HL-60/S4 treated with phorbol 12-myristate 13-acetate at 8.2 ng/mL for 4 days and 3 days (cell line): ENCODE measurements around the gene SYT1.
"Not testable (repeated sequence)": the region's sequence is repeated elsewhere in the genome, so short reads cannot be mapped to it uniquely, and the experiment has no call there.

Experiments used
- in situ Hi-C: fragments of 300-500 bp; cut with MboI; formaldehyde crosslinking; loops from 2 replicates; pipeline ENCODE4 v1.15.0; 2022; ENCODE audit warnings: low sequenced_read_pairs

The SYT1 gene

DNA sequence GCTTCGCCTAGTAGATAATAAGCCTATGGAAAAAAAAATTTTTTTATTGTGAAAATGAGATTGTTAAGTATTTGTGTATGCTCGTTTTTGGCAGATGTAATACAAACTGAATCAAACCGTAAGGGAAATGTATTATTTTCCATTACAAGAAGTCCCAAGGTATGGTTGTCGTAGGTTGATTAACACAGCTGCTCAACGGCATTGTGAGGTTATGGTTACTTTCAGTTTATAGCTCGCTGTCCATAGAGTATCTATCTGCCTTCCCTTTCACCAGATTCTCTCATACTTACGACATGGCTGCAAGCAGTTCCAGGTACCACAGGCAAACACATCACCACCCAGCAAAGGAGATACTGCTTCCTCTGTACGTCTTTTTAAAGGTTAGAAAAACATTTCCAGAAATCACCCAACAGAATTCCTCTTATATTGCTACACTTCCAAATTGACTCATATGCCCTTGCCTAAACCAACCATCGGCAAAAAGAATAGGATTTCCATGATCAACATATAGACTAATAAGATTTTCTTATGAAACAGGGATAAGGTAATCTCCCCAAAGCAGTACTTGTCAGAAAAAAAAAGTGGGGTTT is 338.6 kb downstream of the SYT1 start:
- in situ Hi-C loops, result no loop called here

DNA sequence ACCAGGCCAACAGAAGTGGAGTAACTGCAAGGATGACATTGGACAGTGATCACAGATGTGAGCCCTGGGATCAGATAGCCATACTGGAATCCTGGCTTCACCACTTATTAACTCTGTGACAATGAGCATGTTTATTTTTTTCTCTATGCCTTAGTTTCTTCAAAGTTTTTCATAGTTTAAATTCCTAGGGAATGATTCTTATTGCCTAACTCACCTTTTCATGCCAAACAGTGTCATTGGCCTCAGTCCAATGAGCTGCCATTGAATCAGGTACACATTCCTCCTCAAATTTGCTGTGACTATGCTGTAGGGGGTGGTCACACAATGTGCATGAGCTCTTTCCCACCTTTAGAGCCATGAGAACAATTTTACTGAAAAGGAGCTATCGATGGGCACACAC is 342.3 kb downstream of the SYT1 start:
- in situ Hi-C loops, result no loop called here

DNA sequence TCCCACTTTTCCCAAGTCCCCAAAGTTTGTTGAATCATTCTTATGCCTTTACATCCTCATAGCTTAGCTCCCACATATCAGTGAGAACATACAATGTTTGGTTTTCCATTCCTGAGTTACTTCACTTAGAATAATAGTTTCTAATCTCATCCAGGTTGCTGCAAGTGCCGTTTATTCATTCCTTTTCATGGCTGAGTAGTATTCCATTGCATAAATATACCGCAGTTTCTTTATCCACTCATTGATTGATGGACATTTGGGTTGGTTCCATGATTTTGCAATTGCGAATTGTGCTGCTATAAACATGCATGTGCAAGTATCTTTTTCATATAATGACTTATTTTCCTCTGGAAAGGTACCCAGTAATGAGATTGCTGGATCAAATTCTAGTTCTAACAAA is 345.8 kb downstream of the SYT1 start:
- in situ Hi-C loops, result not testable (repeated sequence)

DNA sequence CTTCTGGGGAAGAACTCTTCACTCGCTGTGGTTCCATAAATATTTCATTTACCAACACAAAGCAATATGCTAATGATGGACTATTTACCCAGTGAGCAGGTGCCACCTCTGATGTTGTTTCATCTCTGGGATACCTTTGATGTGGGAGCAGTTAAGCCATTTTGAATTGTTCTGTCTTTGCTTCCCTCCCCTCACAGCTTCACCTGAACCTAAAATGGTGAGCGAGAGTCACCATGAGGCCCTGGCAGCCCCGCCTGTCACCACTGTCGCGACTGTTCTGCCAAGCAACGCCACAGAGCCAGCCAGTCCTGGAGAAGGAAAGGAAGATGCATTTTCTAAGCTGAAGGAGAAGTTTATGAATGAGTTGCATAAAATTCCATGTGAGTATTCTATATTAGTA is 352.7 kb downstream of the SYT1 start:
- in situ Hi-C loops, result no loop called here

- in situ Hi-C loops, result no loop called here
These were observed 358.6 kb downstream of the SYT1 start for GRCh38 chr12:79223210-79223609.

- in situ Hi-C loops, result no loop called here
These were observed 359.2 kb downstream of the SYT1 start for GRCh38 chr12:79223761-79224160.

DNA sequence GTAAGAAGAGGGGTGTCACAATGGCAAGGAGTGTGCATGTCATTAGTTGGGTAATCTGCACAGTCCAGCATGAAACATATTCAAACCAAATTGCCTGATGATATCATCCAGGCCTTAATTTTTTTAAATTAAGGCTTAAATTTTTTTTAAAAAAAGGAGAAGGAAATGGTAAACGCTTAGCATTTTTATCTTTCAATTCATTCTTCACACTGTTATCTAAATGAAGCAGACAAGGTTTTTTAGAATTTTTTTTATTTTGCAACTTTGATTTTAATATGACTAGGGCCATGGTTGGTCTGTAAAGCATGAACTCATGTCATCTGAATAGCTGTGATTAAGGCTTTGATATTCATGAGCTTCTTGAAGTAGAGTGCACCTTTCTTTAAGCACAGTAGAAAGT is 362.5 kb downstream of the SYT1 start:
- in situ Hi-C loops, result no loop called here

DNA sequence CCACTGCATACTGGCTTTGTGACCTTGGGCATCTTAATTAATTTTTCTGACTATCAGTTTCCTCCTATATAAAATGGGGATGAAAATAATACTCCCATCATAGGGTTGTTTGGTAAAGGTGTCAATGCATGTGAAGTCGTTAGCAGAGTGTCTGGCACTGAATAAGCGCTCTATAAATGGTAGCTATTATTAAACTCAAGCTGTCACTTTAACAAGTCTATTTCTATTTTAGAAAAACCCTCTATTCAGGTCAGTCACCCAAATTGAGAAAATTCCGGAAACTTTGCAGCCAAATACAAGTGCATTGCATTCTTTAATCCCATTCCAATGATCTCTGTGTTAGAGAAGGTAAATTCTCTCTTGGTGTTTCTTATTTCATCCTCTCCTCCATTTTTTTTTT is 363.1 kb downstream of the SYT1 start:
- in situ Hi-C loops, result no loop called here

DNA sequence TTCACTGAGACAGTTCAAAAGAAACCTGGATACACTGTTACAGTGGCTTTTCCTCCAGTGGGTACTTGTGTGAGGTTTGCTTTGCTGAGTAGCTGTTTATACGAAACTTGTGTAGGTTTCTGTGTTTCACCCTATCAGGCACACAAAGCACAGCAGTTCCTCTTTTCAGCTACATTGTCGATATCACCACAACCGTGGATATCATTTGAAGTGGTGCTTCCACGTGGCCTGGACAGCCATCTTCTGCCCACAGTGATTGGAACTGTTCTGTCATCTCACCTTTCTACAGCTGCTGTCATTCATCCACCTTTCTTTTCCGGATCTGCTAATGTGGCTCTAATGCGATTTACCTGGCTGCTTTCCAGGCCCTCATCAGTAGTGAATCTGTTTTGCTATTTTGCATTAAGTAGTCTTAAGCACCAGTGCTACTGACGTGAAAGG is 368.8 kb downstream of the SYT1 start:
- in situ Hi-C loops, result no loop called here

- in situ Hi-C loops, result no loop called here
These were observed 372.3 kb downstream of the SYT1 start for GRCh38 chr12:79236920-79237319.

GRCh38 chr12:79238246-79238645 is 373.7 kb downstream of the SYT1 start:
- in situ Hi-C loops, result no loop called here

DNA sequence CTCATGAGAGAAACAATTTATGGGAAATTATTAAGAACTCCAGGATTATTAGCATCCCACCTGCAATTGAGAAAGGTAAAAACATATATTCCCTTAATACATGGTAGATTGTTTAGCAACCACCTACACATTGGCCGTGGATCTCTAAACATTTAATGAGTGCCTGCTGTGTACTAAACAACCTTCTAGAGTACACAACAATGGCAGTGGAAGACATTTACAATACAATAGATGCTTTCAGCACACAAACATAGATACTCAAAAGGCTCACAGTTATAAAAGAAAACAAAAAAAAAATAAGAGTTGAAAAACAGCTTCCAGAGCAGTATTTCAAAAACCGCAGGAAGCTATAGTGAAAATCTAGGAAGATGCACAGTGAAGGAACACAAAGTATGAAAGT is 382.9 kb downstream of the SYT1 start:
- in situ Hi-C loops, result no loop called here

- in situ Hi-C loops, result no loop called here
These were observed 385.6 kb downstream of the SYT1 start for GRCh38 chr12:79250186-79250585.

DNA sequence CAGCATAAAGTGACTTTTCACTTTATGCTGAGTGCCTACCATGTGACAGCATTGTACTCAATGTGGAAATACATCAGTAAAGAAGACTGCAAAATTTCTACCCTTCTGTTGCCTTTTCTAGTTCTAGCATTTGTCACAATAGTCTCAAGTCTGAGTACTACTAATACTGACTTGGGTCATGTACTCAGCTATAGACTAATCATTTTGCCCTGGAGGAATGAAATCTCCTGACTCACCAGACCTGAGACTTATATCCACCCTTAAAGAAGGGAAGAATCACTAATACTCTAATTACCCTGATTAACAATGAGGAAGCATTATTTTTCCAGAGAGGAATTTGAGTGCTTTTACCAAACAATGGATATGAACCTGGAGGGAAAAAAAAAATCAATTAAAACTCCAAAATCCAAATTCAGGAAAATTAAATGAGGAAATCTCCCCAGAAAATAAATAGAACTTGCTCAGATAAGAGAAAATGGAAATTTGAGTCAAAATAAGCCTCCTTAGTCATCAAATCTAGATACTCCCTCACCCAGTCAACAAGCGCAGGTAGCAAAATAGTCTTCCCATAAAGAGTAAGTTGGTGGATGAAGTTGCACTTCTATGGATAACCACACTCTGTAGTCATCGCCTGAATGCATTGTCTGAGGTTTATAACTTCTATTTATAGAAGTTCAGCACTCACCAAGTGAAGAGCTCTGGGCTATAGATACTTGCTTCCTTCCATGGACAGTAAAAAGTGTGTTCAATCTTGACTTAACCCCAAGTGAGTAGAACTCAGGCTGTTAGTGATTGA is 386.6 kb downstream of the SYT1 start:
- in situ Hi-C loops, result no loop called here

GRCh38 chr12:79252358-79253075 is 387.9 kb downstream of the SYT1 start:
- in situ Hi-C loops, result no loop called here

DNA sequence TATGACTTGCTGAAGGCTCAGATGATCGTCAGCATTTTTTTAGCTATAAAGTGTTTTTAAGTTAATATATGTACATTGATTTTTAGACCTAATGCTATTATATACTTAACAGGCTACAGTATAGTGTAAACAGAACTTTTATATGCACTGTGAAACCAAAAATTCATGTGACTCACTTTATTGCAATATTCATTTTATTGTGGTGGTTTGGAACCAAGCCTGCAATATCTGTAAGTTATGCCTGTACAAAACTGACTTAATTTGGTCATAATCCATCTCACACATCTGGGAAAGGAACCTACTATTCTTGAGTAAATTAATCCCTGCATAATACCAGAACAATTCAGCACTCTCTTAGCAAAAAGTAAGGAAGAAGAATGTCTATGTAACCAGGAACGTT is 390.7 kb downstream of the SYT1 start:
- in situ Hi-C loops, result no loop called here

DNA sequence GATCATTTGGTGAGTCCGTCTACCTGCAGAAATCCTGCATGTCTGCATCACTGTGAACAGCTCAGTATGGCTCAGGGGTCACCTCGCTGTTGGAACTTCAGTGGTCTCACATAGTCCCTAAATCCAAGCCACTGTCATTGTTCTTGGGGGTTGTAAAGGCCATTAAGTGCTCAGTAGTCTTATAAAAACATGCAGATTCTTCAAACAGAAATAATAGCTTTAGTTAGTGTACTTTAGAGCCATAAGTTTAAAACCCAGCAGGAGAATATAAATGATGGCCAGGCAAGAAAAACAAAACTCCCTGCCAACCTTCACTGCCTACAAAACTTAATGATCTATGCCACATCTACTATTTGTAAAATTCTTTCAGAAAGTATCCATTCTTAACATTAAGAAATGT is 396.3 kb downstream of the SYT1 start:
- in situ Hi-C loops, result no loop called here

- in situ Hi-C loops, result no loop called here
These were observed 398.4 kb downstream of the SYT1 start for GRCh38 chr12:79262938-79263337.

GRCh38 chr12:79266343-79267144 is 402.0 kb downstream of the SYT1 start:
- in situ Hi-C loops, result no loop called here

- in situ Hi-C loops, result no loop called here
These were observed 403.0 kb downstream of the SYT1 start for GRCh38 chr12:79267580-79267979.

DNA sequence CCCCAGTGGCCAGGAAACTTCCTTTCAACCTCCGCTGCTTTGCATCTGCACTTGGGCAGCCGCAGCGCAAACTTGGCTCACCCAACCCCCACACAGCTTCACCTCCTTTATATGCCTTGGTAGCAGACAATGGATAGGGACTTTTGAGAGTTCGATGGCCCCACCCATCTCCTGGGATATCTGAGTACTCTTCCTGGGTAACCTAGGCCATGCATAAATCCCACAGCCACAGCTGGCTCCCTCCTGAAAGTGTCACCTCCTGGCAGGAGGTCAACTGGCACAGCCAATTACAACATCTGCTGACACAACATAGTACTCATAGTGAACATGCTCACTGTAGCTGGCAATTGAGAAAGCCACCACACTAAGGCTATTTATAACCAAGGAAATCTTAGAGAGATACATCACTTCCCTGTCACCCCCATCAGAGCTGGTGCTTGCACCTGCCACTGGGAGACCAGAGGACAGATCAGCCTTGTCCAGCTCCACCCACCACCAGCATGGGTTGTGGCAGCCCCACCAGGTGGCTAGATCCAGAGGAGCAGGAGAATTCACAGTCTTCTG is 410.0 kb downstream of the SYT1 start:
- in situ Hi-C loops, result no loop called here
